ENCODE results near the gene F13A1.

DNA sequence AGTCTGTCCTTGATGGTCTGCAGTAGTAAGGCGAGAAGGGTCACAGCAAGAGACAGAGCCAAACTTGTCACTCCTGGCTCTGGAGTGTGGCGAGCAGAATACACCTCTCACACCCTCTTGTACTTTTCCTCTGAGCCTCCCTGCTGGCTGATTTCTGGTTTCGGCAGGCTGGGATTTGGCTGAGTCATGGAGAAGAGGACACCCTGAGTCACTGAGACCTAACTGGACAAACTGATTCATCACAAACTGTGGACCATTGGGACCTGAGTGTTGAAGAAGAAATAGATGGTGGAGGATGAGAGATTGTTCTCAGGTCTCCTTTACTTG is 101.7 kb downstream of the F13A1 start:
- TF ChIP-seq POLR2AphosphoS5 (IDR thresholded peaks at IDR 0.05; ENCODE audit: low read depth, low read length) (no peak), EZH2phosphoT487 (IDR thresholded peaks at IDR 0.05; ENCODE audit: borderline replicate concordance, low read depth) (no peak), MXI1 (IDR thresholded peaks at IDR 0.05; ENCODE audit: low read depth, low read length) (no peak), EP300 (IDR thresholded peaks at IDR 0.05; ENCODE audit: borderline replicate concordance in 1 of 2, low read depth in 1 of 2, low read length in 1 of 2) (no peak), FOSL2 (IDR thresholded peaks at IDR 0.05; ENCODE audit: borderline replicate concordance, low read depth) (no peak)
- TF ChIP-seq, protein P1, sequence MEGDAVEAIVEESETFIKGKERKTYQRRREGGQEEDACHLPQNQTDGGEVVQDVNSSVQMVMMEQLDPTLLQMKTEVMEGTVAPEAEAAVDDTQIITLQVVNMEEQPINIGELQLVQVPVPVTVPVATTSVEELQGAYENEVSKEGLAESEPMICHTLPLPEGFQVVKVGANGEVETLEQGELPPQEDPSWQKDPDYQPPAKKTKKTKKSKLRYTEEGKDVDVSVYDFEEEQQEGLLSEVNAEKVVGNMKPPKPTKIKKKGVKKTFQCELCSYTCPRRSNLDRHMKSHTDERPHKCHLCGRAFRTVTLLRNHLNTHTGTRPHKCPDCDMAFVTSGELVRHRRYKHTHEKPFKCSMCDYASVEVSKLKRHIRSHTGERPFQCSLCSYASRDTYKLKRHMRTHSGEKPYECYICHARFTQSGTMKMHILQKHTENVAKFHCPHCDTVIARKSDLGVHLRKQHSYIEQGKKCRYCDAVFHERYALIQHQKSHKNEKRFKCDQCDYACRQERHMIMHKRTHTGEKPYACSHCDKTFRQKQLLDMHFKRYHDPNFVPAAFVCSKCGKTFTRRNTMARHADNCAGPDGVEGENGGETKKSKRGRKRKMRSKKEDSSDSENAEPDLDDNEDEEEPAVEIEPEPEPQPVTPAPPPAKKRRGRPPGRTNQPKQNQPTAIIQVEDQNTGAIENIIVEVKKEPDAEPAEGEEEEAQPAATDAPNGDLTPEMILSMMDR (IDR thresholded peaks at IDR 0.05), result no peak
- TF ChIP-seq, protein P2, sequence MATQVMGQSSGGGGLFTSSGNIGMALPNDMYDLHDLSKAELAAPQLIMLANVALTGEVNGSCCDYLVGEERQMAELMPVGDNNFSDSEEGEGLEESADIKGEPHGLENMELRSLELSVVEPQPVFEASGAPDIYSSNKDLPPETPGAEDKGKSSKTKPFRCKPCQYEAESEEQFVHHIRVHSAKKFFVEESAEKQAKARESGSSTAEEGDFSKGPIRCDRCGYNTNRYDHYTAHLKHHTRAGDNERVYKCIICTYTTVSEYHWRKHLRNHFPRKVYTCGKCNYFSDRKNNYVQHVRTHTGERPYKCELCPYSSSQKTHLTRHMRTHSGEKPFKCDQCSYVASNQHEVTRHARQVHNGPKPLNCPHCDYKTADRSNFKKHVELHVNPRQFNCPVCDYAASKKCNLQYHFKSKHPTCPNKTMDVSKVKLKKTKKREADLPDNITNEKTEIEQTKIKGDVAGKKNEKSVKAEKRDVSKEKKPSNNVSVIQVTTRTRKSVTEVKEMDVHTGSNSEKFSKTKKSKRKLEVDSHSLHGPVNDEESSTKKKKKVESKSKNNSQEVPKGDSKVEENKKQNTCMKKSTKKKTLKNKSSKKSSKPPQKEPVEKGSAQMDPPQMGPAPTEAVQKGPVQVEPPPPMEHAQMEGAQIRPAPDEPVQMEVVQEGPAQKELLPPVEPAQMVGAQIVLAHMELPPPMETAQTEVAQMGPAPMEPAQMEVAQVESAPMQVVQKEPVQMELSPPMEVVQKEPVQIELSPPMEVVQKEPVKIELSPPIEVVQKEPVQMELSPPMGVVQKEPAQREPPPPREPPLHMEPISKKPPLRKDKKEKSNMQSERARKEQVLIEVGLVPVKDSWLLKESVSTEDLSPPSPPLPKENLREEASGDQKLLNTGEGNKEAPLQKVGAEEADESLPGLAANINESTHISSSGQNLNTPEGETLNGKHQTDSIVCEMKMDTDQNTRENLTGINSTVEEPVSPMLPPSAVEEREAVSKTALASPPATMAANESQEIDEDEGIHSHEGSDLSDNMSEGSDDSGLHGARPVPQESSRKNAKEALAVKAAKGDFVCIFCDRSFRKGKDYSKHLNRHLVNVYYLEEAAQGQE (IDR thresholded peaks at IDR 0.05; ENCODE audit: low read depth, low read length), result no peak
- TF ChIP-seq, protein P3, sequence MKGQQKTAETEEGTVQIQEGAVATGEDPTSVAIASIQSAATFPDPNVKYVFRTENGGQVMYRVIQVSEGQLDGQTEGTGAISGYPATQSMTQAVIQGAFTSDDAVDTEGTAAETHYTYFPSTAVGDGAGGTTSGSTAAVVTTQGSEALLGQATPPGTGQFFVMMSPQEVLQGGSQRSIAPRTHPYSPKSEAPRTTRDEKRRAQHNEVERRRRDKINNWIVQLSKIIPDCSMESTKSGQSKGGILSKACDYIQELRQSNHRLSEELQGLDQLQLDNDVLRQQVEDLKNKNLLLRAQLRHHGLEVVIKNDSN (IDR thresholded peaks at IDR 0.05; ENCODE audit: borderline replicate concordance, low read depth), result no peak

Measured in SK-N-SH (cell line).